Thyroid gland (tissue), 4 donors: ENCODE data around the gene LOXL4. TPM values are rescaled to one million over a fixed set of nuclear protein-coding genes. Genes with fewer than 3 reads are reported as not detected.

Experiments
- DNase-seq, 2 donors: peaks; one replicate each; pipeline ENCODE4 v3.0.0-alpha.2; 2019
- H3K27ac ChIP-seq, 3 donors: fragments of 200-600 bp; sonication (generic); 1 replicate in 2 of 3; 2 replicates in 1 of 3; pipeline ENCODE4 v1.5.1; 2016 to 2019; ENCODE audit warnings: mild to moderate bottlenecking in 1 of 3, moderate library complexity in 1 of 3
- H3K27me3 ChIP-seq: fragments of 200-600 bp; sonication (generic); one replicate; pipeline ENCODE4 v1.5.1; 2019
- H3K36me3 ChIP-seq, 2 donors: fragments of 200-600 bp; sonication (generic); one replicate each; pipeline ENCODE4 v1.5.1; 2016 to 2019
- H3K4me1 ChIP-seq, 2 donors: fragments of 200-600 bp; sonication (generic); one replicate each; pipeline ENCODE4 v1.5.1; 2017 to 2019
- H3K4me3 ChIP-seq, 3 donors: fragments of 200-600 bp; sonication (generic); replicated peaks in 1 of 3; 1 replicate in 2 of 3; 2 replicates in 1 of 3; pipeline ENCODE4 v1.5.1; 2016; ENCODE audit warnings: mild to moderate bottlenecking in 1 of 3
- H3K9me3 ChIP-seq: fragments of 200-600 bp; sonication (generic); one replicate; pipeline ENCODE4 v1.5.1; 2017
- POLR2A ChIP-seq, 2 donors: fragments of 450-650 bp; IDR thresholded peaks; one replicate each; pipeline ENCODE4 v1.6.1; 2017; ENCODE audit warnings: antibody characterized with exemption in 2 of 2, mild to moderate bottlenecking in 2 of 2, moderate library complexity in 1 of 2
- WGBS, 2 donors: methylation state at CpG; one replicate each; pipeline ENCODE4 v1.1.5; 2017; 5-methylcytosine and 5-hydroxymethylcytosine counted together
- intact Hi-C: fragments of 100-400 bp; cut with DNase I; formaldehyde crosslinking; loops from one replicate; pipeline ENCODE4 v1.15.1; 2023
- total RNA-seq, 4 donors: library from RNA; depleted of rRNA; stranded (reverse); fragments of >200 nt; gene quantifications; one replicate each; pipeline ENCODE4 v1.2.3, GENCODE V29; 2016
- TF ChIP-seq, protein P1 (sequence below), 6 experiments: fragments of 200-600 bp in 3 of 6; fragments of 450-650 bp in 3 of 6; sonication (generic) in 3 of 6; IDR thresholded peaks; one replicate each; pipeline ENCODE4 v1.5.1; 2016 to 2019; ENCODE audit warnings: antibody characterized with exemption in 6 of 6, mild to moderate bottlenecking in 2 of 6, inconsistent platforms in 1 of 6, moderate library complexity in 1 of 6

The LOXL4 gene
- total RNA-seq, 4 donors from 2014 or later = 11.9 to 20.5 (median 15.3) TPM

- Histone ChIP-seq H3K4me1 (peaks cover 43 to 50% of the 10 kb centered on the region in 2 donors), H3K9me3 (no peaks in the 10 kb centered on the region), H3K36me3 (no peaks in the 10 kb centered on the region), H3K4me3 (no peak overlapping the region), H3K27ac (peak overlapping the region; percentile 14 to 68 (median 52)), H3K27me3 (no peaks in the 10 kb centered on the region)
- WGBS, 2 donors = 82 to 84% methylated on average over 9 of the region's 9 CpGs
- TF ChIP-seq, protein P1, sequence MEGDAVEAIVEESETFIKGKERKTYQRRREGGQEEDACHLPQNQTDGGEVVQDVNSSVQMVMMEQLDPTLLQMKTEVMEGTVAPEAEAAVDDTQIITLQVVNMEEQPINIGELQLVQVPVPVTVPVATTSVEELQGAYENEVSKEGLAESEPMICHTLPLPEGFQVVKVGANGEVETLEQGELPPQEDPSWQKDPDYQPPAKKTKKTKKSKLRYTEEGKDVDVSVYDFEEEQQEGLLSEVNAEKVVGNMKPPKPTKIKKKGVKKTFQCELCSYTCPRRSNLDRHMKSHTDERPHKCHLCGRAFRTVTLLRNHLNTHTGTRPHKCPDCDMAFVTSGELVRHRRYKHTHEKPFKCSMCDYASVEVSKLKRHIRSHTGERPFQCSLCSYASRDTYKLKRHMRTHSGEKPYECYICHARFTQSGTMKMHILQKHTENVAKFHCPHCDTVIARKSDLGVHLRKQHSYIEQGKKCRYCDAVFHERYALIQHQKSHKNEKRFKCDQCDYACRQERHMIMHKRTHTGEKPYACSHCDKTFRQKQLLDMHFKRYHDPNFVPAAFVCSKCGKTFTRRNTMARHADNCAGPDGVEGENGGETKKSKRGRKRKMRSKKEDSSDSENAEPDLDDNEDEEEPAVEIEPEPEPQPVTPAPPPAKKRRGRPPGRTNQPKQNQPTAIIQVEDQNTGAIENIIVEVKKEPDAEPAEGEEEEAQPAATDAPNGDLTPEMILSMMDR (IDR thresholded peaks at IDR 0.05) = no peak
- no peak for TF ChIP-seq POLR2A (IDR thresholded peaks at IDR 0.05)
- intact Hi-C loops = no loop called here
- DNase-seq = no peak
Observed at GRCh38 chr10:98273057-98273850, 5.3 kb upstream of the LOXL4 start.

DNA sequence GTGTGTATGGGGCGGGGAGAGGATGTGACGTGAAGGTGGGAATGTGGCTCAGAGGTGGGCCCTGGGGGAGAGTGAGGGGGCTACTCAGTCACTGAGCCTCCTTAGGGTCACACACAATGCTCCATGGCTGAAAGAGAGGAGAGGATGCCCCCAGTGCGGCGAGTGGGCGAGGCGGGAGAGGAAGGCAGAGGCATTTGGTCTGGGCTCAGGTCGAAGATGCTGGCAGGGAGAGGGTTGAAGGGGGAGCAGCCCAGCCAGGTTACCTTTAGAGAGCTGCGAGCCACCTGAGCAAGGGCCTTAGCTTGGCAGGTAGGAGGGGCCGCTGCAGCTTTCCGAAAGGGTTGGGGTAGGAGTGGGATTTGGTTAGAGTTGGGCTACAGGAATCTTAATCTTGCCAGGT lies 4.7 kb upstream of the LOXL4 start:
- Histone ChIP-seq H3K9me3 (no peaks in the 10 kb centered on the region), H3K4me3 (no peak overlapping the region), H3K4me1 (peaks cover 46 to 53% of the 10 kb centered on the region in 2 donors), H3K36me3 (no peaks in the 10 kb centered on the region), H3K27ac (peak overlapping the region; percentile 14 to 68 (median 52)), H3K27me3 (no peaks in the 10 kb centered on the region)
- no peak for TF ChIP-seq POLR2A (IDR thresholded peaks at IDR 0.05)
- 60 to 62% methylated on average over 10 of the region's 10 CpGs for WGBS, 2 donors
- intact Hi-C loops = no loop called here
- DNase-seq = peak; percentile 47 to 50

DNA sequence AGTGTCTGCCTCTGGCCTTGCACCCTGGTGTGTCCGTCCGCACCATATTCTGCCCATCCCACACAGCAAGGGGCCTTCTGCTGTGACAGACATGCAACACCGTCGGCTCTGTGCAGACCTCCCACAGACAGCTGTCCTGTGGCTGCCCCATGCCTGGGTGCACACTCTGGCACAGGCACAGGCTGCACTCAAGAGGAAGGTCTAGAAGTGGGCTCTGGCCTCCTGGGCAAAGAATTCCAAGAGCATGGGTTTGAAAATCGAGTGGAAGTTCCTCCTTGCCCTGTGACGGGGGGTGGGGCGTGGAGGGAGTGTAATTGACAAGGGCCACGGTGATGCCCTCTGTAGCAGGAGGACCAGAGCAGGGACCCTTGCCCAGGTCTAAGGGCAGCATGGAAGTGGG lies 4.3 kb upstream of the LOXL4 start:
- DNase-seq = peak; percentile 88 to 89
- intact Hi-C loops = no loop called here
- H3K4me3 ChIP-seq = no peak overlapping the region
- TF ChIP-seq, protein P1 (IDR thresholded peaks at IDR 0.05) = no peak
- no peak for TF ChIP-seq POLR2A (IDR thresholded peaks at IDR 0.05)
- peak overlapping the region; percentile 14 to 68 (median 52) for H3K27ac ChIP-seq
- peaks cover 50 to 57% of the 10 kb centered on the region in 2 donors for H3K4me1 ChIP-seq
- WGBS, 2 donors = 27 to 33% methylated on average over 8 of the region's 8 CpGs
- no peaks in the 10 kb centered on the region for H3K9me3 ChIP-seq
- H3K27me3 ChIP-seq = no peaks in the 10 kb centered on the region
- H3K36me3 ChIP-seq = no peaks in the 10 kb centered on the region

DNA sequence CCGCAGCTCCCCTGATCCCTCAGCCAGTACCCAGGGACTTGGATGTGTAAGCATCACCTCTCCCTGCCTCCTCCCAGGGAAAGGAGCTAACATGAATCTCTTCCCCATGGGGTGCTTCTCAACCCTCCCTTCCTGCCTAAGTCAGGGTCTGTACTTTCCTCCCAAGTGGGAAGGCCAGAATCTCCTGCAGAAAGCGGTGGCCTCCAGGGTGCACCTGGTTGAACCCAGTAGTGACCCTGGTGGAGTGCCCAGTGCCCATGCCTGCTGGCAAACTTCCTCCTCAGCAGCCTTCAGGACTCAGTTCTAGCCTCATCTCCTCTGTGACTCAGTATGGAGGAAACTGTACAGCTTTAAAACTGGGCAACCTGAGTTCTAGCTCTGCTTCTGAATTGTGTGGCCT lies 2.8 kb upstream of the LOXL4 start:
- 77 to 100% methylated on average over 1 of the region's 2 CpGs for WGBS, 2 donors
- peak overlapping the region; percentile 63 to 92 (median 90) for H3K27ac ChIP-seq
- H3K9me3 ChIP-seq = no peaks in the 10 kb centered on the region
- H3K36me3 ChIP-seq = no peaks in the 10 kb centered on the region
- TF ChIP-seq, protein P1 (IDR thresholded peaks at IDR 0.05) = no peak
- TF ChIP-seq POLR2A (IDR thresholded peaks at IDR 0.05) = no peak
- no peak for DNase-seq
- H3K27me3 ChIP-seq = no peaks in the 10 kb centered on the region
- intact Hi-C loops = no loop called here
- H3K4me1 ChIP-seq = peaks cover 53 to 72% of the 10 kb centered on the region in 2 donors
- no peak overlapping the region for H3K4me3 ChIP-seq

DNA sequence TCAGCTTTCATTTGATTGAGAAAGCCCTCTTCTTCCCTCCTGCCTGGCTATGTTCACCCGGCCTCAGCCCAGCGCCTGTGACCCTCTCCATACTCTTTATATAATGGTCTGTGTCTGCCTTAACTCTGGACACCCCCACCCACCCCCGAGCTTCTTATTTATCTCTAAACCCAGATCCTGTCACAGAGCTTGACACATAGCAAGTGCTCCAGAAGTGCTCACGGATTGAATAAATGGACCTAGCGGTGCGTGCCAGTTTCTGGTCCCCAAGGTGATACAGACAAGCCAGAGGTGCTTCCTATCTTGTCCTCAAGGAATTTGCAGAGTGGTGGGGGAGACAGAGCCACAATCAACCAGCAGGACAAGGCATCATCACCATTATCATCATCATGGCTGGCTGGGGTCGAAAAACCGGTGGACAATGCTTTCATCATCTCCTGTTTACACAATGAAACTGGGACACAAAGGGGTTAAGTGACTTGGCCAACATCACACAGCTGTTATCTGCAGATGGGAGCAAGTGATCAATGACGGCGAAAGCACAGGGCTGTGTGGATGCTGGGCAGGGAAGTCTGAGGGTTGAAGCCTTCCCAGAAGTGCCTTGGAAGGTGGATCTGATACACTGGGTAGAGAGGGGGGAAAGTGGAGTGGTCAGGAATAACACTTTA lies 2.2 kb upstream of the LOXL4 start:
- Histone ChIP-seq H3K27ac (peak overlapping the region; percentile 63 to 92 (median 90)), H3K4me3 (no peak overlapping the region), H3K4me1 (peaks cover 53 to 73% of the 10 kb centered on the region in 2 donors), H3K9me3 (no peaks in the 10 kb centered on the region), H3K36me3 (no peaks in the 10 kb centered on the region), H3K27me3 (no peaks in the 10 kb centered on the region)
- intact Hi-C loops = no loop called here
- TF ChIP-seq, protein P1 (IDR thresholded peaks at IDR 0.05) = no peak
- no peak for TF ChIP-seq POLR2A (IDR thresholded peaks at IDR 0.05)
- WGBS, 2 donors = 65 to 67% methylated on average over 10 of the region's 10 CpGs
- DNase-seq = peak in 1 of 2 donors; percentile 33
